GM21360 (cell line): ENCODE results near the gene LRP1-AS.

Experiments
- ATAC-seq: cut with Tn5 transposase; IDR thresholded peaks from one replicate; pipeline ENCODE4 v1.9.1; 2021; ENCODE audit warnings: mild to moderate bottlenecking, moderate library complexity; ENCODE audit not compliant: unreplicated experiment

The LRP1-AS gene

GRCh38 chr12:57142727-57143126 is 4.7 kb downstream of the LRP1-AS start:
- no peak for ATAC-seq

- ATAC-seq = no peak
Observed at GRCh38 chr12:57142121-57142520, 5.3 kb downstream of the LRP1-AS start.

DNA sequence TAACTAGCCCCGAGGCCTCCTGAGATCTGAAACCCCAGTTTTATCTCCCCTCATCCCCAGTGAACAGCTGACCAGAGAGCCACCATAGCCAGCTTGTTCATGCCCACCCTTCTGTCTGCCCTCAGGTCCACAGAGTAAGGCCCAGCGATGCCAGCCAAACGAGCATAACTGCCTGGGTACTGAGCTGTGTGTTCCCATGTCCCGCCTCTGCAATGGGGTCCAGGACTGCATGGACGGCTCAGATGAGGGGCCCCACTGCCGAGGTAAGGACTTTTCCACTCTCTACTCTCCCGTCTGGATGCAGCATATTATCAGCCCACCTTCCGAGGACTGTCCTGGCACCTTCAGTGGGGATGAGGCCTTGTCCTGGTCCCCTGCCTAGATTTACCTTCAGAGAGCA is 6.2 kb downstream of the LRP1-AS start:
- ATAC-seq = no peak

DNA sequence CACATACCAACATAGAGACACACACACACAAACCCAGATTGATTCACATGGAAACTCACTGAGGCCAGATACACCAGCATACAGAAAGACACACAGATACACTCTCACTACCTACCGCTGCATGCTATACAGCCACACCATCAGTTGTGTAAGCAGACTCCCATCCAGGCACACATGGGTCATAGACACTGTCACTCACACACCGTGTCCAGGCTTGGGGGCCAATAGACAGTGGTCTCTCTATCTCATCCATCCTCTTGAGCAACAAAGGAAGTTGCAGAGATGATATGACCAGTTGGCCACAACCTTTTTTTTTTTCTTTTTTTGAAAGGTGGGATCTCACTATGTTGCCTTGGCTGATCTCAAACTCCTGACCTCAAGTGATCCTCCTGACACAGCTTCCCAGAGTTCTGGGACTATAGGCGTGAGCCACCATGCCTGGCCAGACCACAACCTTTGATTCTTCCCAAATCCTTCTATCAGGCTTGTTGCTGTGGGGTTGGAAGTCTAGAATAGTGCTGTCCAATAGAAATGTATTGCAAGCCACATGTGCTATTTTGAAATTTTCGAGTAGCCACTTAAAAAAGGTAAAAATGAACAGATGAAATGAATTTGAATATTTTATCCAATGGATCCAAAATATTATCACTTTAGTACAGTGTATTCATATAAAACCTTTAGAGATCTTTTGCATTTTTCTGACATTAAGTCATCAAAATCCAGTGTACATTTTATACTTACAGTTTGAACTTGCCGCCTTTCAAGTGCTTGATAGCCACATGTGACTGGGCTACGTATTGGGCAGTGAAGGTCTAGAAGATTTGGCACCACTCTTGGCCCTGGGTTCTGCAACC is 7.4 kb downstream of the LRP1-AS start:
- ATAC-seq = no peak

DNA sequence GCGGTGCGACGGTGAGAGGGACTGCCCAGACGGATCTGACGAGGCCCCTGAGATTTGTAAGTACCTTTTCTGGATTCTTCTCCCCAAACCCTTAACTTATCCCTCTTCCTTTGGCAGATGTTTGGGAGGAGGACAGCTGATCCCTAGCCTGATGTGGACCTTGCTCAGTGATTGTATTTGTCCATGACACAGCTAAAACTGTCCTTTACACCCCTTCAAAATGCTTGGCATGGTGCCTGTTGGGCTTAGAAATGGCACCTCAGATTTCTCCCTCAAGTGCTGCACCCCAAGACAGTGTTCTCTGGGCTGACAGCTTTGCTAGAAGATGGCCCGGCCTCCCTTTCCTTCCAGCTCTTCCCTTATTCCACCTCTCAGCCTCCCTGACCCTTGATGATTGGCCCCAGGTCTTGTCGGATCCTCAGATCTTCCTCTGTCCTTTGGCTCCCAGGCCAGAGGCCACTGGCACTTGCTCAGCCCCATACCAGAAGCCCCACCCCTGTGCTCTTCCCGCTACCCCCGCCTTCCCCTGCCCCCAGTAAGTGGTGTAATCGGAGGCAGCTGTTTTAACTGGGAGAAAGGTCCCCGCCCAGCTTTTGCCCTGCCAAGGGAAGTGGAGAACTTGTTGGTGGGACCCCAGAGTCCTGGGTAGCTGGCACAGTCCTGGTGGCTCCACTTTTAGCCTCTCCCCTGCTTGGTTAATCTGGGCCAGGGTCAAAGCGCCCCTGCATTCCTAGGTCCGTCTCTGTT is 8.7 kb downstream of the LRP1-AS start:
- ATAC-seq = no peak

DNA sequence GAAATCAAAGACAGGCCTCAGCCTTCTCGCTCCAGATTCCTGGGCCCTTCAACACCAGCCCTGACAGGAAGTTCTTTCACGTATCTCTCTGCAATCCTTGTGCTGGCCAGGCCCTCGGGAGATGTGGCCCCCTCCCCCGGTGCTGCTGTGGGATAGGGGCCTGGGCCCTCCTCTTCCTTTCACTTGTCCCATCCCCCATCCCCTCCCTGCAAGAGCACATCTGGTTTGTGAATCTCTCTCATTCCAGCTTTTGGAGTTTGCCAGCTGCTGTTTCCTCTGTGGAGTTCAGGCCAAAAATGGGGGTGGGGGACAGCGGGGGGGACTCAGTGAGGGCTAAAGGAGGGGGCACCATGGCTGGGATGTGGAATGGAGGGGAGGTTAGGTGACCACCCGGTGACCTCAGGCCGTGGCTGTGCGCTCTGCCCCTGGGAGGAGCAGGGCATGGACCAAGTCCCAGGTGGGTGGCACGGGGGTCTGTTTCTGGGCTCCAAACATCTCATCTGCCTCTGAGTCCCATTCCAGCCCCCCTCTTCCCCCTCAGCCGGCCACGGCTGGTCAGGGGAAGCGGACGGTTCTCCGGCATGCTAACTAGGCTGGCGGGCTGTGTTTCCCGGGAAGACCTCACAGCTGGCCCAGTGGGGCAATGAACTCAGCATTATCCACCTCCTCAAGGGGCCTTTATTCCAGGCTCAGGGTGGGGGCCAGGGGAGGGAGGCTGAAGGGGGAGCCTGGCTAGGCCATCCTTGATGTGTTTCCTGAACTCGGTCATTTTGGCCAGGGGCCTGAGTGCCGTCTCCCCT is 11.7 kb downstream of the LRP1-AS start:
- no peak for ATAC-seq

DNA sequence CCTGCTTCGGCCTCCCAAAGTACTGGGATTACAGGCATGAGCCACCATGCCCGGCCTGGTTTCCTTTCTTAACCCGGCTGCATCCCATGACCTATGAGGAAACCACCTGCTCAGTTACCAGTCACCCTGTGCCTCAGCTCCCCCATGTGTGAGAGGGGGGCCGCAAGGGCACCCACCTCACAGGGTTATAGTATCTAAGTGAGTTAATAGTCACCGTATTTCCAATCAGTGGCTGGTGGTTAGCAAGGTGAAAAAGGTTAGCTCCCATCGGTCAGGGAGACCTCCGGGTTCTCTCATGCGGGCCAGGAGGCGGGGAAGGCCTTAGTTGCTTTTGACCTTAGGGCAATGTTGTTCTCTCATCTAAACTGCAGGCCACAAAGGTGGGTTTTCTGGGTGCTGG is 12.5 kb downstream of the LRP1-AS start:
- no peak for ATAC-seq

- ATAC-seq = no peak
Observed at GRCh38 chr12:57133916-57134315, 13.5 kb downstream of the LRP1-AS start.

DNA sequence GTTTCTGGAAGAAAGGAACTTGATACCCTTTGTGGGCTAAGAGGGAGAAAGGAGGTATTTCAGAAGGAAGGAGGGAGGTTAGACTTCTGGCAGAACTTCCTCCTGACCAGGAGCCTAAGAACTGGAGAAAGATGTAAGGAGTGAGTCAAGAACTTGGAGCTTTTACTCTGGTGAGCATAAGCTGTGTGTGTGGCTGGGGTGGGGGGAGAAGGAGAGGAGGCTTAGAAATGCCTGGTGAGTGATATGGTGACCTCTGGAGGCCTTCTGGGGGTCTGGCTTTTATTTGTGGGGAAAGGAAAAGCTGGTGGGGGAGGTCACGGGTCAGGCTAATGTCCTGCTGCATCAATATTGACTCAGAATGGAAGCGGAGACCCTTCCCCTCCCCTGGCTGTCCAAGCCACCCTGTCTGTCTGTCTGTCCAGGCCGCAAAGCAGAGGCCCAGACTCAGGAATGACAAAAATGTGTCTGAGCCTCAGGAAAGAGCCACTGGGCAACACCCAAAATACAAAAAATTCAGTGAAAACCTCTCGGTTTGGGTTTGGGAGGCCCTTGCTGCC is 14.3 kb downstream of the LRP1-AS start:
- no peak for ATAC-seq

DNA sequence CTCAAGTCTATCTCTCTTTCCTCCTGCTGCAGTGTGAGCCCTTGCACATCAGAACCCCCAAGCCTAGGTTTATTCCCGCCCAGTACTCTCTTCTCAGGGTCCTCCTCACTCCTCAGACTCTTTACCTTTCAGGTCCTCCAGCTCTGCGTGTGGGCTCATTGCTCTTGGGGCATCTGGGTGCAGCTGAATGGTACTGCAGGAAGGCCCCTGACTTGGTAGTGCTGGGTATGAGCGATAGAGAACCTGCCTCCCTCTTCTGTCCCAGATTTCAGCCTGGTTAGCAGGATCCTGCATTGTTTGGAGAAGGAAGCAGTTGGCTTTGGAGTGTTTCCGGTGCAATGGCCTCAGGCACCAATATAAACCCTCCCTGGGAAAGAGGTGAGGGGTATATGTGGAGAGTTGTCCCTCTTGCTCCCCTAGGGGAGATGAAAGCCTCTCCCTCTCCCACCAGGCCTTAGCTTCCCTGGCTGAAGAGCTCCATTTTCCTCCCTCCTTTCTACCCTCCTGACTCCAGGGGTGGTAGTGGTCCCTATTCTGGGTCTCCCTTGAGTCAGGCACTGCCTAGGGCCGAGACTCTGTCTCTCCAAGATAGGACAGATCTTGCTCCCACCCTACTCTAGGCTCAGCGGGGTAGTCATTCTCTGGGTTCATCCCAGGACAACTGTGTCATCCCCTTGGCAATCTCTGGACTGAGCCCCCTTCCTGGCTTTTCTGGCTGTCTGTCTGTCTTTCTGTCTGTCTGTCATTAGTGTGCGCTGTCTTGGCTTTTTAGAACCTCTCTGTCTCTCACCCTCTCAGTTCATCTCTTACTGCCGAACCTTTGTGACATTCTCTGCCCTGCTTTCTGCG is 15.3 kb downstream of the LRP1-AS start:
- no peak for ATAC-seq

DNA sequence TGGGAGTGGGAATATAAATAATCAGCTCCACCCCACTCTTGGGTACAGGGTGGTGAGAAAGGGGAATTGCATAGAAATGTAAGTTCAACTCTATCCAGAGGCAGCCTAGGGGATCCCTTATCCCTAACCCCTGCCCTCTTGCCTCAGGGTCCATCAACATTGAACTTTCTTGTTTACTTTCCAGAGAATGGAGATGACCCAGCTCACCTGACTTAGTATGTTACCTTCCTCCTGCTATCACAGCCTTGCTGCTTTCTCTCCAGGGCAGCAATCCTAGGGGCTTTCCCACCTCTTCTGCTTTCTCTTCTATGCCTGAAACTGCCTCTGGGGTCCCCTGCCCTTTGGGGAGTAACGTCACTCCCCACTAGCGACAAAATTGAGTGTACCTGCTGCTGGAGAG is 16.5 kb downstream of the LRP1-AS start:
- no peak for ATAC-seq

DNA sequence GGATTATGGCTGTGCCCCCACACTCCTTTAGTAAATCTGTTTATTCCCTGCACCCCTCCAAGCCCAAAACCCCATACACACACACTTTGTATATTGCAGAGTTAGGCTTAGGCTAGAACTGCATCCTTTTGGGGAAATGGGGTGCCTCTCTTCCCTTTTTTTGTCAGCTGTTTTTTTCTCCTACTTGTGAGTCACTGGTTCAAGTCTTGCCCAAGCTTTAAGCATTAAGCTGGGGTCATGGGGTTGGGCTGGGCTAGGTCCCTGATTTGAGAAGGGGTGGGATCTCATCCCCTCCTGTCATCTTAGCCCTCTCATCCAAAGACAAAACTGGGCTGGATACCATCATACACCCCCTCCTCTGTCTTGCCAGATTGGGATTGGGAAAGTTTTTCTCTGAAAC is 17.5 kb downstream of the LRP1-AS start:
- ATAC-seq = no peak

DNA sequence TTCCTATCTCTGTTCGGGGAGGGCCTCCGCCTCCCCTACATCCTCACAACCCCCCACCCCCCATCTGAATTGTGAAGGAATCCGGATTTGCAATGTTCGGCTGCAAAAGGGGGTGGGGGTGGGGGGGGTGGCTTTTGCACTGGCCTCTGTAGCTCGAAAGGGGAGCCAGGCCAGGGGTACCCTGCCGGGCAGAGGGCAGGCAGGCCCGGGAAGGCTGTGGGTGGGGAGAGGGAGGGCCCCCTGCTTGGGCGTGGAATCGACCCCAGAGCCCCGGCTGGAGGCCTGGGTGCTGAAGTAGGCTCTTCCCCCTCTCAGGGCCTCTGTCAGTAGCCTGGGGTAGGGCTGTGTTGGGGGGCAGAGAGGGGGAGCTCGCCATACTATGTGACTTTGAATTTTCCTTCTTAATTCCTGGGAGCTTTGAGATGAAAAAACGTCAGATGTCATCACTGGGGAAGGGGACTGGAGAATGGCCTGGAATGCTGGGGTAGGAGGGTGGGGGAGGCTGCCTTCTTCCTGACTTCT is 18.0 kb downstream of the LRP1-AS start:
- no peak for ATAC-seq

- ATAC-seq = no peak
Observed at GRCh38 chr12:57128519-57129247, 18.7 kb downstream of the LRP1-AS start.

DNA sequence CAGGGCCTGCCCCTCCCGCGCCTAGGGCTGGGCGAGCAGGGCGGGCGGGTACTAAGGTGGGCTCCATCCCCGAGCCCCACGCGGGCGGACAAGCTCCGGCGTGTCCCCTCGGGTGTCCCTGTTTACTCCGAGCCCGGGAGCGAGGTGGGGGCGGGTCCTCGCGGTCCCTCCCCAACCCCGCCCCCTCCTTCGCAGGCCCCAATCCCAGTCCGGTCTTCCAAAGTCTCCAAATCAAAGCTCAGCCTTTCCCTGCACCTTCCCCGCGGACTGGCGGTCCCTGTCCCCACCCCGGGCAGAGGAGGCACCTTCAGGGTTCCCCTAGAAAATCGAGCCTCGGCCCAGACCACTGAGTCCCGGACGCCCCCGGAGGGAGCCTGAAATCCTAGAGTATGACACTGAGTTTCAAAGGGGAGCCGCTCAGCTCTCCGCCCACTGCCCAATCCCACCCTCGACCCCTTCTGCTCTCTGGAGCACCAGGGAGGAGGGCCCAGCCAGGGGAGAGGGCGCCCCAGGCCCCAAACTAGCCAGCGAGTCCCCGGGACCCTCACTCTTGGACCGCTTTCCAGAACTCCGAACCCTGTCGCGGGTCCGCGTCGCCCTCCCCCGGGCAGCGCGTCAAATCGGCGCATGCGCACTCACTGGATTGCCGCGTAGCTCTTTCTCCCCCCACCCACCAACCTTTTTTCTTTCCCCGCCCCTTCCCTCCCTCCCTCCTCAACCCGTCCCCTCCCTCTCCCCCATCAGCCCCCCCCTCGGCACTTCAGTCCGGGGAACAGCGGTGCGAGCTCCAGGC is 19.5 kb downstream of the LRP1-AS start, which contains the start of gene LRP1:
Gene LRP1 (plus strand): TSS at position 758 of the 793 bp plus-strand sequence. CDS start 482 bp downstream, outside the sequence.
- ATAC-seq = no peak

- ATAC-seq = no peak
Observed at GRCh38 chr12:57127101-57127725, 20.2 kb downstream of the LRP1-AS start.

GRCh38 chr12:57126561-57126960 is 20.9 kb downstream of the LRP1-AS start:
- ATAC-seq = no peak

GRCh38 chr12:57126061-57126460 is 21.4 kb downstream of the LRP1-AS start:
- no peak for ATAC-seq
